Measurements from ENCODE around the gene ZFP3.
"Not testable (repeated sequence)": the region's sequence is repeated elsewhere in the genome, so short reads cannot be mapped to it uniquely, and the experiment has no call there.

ZFP3 gene

GRCh38 chr17:5122586-5123342 lies 44.5 kb downstream of the ZFP3 start:
- H3K9me2 ChIP-seq (replicated peaks; ENCODE audit: insufficient read depth, low read length), result no peaks in the 10 kb centered on the region
- H3K4me1 ChIP-seq (ENCODE audit: low read length), result no peaks in the 10 kb centered on the region
- H3K27ac ChIP-seq (ENCODE audit: low read length), result no peak overlapping the region
- no peak for DNase-seq
- no peaks in the 10 kb centered on the region for H3F3A ChIP-seq (ENCODE audit: insufficient read depth, low read length)
- H3K36me3 ChIP-seq (replicated peaks; ENCODE audit: insufficient read depth, low read length), result no peaks in the 10 kb centered on the region
- H3K27me3 ChIP-seq (replicated peaks; ENCODE audit: insufficient read depth, low read length), result peaks cover 5% of the 10 kb centered on the region
- H3K4me3 ChIP-seq (ENCODE audit: low read length), result no peak overlapping the region
- no peak for TF ChIP-seq EZH2phosphoT487 (IDR thresholded peaks at IDR 0.05; ENCODE audit: low read length)
- TF ChIP-seq EZH2 (optimal IDR thresholded peaks at IDR 0.05; ENCODE audit: low read depth, low read length), result no peak
- TF ChIP-seq CTCF (IDR thresholded peaks at IDR 0.05; ENCODE audit: low read length), result no peak
- no peaks in the 10 kb centered on the region for H3K79me2 ChIP-seq (ENCODE audit: low read length)
- no peak overlapping the region for H3K9ac ChIP-seq (ENCODE audit: low read length)
- H3K4me2 ChIP-seq (ENCODE audit: low read depth, low read length), result no peak overlapping the region
- no peak overlapping the region for H2AFZ ChIP-seq (ENCODE audit: low read length)
- H4K20me1 ChIP-seq (ENCODE audit: insufficient read depth, low read length), result no peaks in the 10 kb centered on the region
- no peaks in the 10 kb centered on the region for H3K9me3 ChIP-seq (replicated peaks; ENCODE audit: insufficient read depth, low read length)

- H3F3A ChIP-seq (ENCODE audit: insufficient read depth, low read length), result no peaks in the 10 kb centered on the region
- DNase-seq, result no peak
- no peaks in the 10 kb centered on the region for H3K9me3 ChIP-seq (replicated peaks; ENCODE audit: insufficient read depth, low read length)
- H3K9me2 ChIP-seq (replicated peaks; ENCODE audit: insufficient read depth, low read length), result no peaks in the 10 kb centered on the region
- peaks cover 7% of the 10 kb centered on the region for H3K27me3 ChIP-seq (replicated peaks; ENCODE audit: insufficient read depth, low read length)
- H3K4me1 ChIP-seq (ENCODE audit: low read length), result no peaks in the 10 kb centered on the region
- no peak overlapping the region for H2AFZ ChIP-seq (ENCODE audit: low read length)
- no peak for TF ChIP-seq CTCF (IDR thresholded peaks at IDR 0.05; ENCODE audit: low read length)
- no peak for TF ChIP-seq EZH2 (optimal IDR thresholded peaks at IDR 0.05; ENCODE audit: low read depth, low read length)
- no peak for TF ChIP-seq EZH2phosphoT487 (IDR thresholded peaks at IDR 0.05; ENCODE audit: low read length)
- no peaks in the 10 kb centered on the region for H3K36me3 ChIP-seq (replicated peaks; ENCODE audit: insufficient read depth, low read length)
- no peak overlapping the region for H3K9ac ChIP-seq (ENCODE audit: low read length)
- no peak overlapping the region for H3K4me2 ChIP-seq (ENCODE audit: low read depth, low read length)
- H3K79me2 ChIP-seq (ENCODE audit: low read length), result no peaks in the 10 kb centered on the region
- H3K4me3 ChIP-seq (ENCODE audit: low read length), result no peak overlapping the region
- no peak overlapping the region for H3K27ac ChIP-seq (ENCODE audit: low read length)
- no peaks in the 10 kb centered on the region for H4K20me1 ChIP-seq (ENCODE audit: insufficient read depth, low read length)
Observed at GRCh38 chr17:5123343-5124124, 45.3 kb downstream of the ZFP3 start.

- H3F3A ChIP-seq (ENCODE audit: insufficient read depth, low read length); H2AFZ ChIP-seq (ENCODE audit: low read length); DNase-seq; H3K9ac ChIP-seq (ENCODE audit: low read length); H3K9me3 ChIP-seq (replicated peaks; ENCODE audit: insufficient read depth, low read length); H3K9me2 ChIP-seq (replicated peaks; ENCODE audit: insufficient read depth, low read length); H3K36me3 ChIP-seq (replicated peaks; ENCODE audit: insufficient read depth, low read length); H3K4me2 ChIP-seq (ENCODE audit: low read depth, low read length); H3K27ac ChIP-seq (ENCODE audit: low read length); H3K4me1 ChIP-seq (ENCODE audit: low read length); H3K4me3 ChIP-seq (ENCODE audit: low read length); H3K27me3 ChIP-seq (replicated peaks; ENCODE audit: insufficient read depth, low read length); H4K20me1 ChIP-seq (ENCODE audit: insufficient read depth, low read length); H3K79me2 ChIP-seq (ENCODE audit: low read length): not testable (repeated sequence)
Observed at GRCh38 chr17:5124125-5124760, 46.0 kb downstream of the ZFP3 start.

GRCh38 chr17:5124896-5125295 lies 46.6 kb downstream of the ZFP3 start:
- H3K4me1 ChIP-seq (ENCODE audit: low read length); H4K20me1 ChIP-seq (ENCODE audit: insufficient read depth, low read length); DNase-seq; H3K9me2 ChIP-seq (replicated peaks; ENCODE audit: insufficient read depth, low read length); H3K79me2 ChIP-seq (ENCODE audit: low read length); H3K4me2 ChIP-seq (ENCODE audit: low read depth, low read length); H2AFZ ChIP-seq (ENCODE audit: low read length); H3K9me3 ChIP-seq (replicated peaks; ENCODE audit: insufficient read depth, low read length); H3K4me3 ChIP-seq (ENCODE audit: low read length); H3K27ac ChIP-seq (ENCODE audit: low read length); H3F3A ChIP-seq (ENCODE audit: insufficient read depth, low read length); H3K9ac ChIP-seq (ENCODE audit: low read length); H3K36me3 ChIP-seq (replicated peaks; ENCODE audit: insufficient read depth, low read length): not testable (repeated sequence)
- H3K27me3 ChIP-seq (replicated peaks; ENCODE audit: insufficient read depth, low read length), result peaks cover 13% of the 10 kb centered on the region
